ENCODE data around the gene CPNE1.
"Not testable (repeated sequence)": the region's sequence is repeated elsewhere in the genome, so short reads cannot be mapped to it uniquely, and the experiment has no call there.

Gene CPNE1

DNA sequence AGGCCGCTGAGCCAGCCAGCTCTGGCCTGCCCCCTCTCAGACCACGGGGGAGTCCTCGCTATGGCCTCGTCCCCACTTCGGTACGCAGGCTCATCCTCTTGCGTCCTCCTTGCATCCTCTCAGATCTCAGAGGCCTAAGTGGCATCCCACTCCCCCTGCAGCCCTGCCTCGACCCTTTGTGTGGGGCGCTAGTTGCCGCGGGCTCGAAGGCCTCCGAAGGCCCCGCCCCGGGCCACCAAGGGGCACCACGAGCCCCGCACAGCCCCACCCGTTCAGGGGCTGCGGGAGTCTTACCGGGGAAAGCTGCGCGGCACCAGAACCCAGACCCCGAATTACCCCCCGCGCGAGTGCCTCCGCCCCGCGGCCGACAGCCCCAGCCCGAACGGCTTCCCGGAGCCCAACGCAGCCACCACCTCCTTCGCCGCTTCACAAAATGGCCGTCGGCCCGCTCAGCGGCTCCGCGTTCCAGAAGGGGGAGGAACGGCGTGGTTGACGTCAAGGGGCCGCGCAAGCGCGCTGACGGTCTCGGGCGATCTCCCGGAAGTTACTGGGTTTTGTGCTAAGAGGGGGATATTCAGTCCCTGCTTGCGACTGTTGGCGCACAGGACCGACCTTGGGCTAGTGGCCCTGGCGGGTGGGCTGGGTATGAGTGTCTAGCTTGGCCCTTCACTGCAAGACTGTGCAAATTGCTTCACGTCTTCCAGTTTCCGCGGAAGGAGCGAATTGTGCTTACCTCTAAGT, at the start of gene CPNE1, which contains the start of gene RBM12:
Gene CPNE1, minus strand, starts transcription at position 435 of the 741 bp plus-strand sequence. CDS start 31,977 bp downstream, outside the sequence.
Gene RBM12, minus strand, starts transcription at position 435 of the 741 bp plus-strand sequence. CDS start 9,578 bp downstream, outside the sequence.
- DNase-seq: peak; percentile 85 to 98

DNA sequence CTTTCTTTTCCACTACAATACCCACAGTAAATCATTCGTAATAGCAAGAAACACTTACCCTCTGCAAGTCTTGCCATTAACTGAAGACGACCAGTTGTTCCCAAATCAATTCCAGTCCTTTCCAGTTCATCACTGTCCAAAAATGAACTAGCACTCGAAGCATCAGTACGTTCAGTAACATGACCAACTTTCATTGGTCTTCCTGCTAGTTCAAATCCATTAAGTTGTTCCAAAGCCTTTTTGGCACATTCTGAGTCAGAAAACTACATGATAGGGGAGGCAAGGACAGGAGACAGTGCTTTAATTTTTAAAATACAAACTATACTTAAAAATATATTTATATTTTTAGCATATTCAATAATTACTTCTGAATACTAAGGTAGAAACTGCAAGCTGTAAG, 49.4 kb upstream of the CPNE1 start:
- DNase-seq: no peak

DNA sequence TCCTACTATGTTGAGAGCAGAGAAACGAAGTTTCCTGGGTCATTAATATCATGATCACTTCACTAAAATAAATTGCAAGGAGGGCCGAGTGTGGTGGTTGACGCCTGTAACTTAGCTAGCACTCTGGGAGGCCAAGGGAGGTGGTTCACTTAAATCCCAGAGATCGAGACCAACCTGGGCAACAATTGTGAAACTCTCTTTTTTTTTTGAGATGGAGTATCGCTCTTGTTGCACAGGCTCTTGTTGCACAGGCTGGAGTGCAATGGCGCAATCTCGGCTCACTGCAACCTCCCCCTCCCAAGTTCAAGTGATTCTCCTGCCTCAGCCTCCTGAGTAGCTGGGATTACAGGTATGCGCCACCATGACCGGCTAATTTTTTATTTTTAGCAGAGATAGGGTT, 48.4 kb upstream of the CPNE1 start:
- DNase-seq: not testable (repeated sequence)

DNA sequence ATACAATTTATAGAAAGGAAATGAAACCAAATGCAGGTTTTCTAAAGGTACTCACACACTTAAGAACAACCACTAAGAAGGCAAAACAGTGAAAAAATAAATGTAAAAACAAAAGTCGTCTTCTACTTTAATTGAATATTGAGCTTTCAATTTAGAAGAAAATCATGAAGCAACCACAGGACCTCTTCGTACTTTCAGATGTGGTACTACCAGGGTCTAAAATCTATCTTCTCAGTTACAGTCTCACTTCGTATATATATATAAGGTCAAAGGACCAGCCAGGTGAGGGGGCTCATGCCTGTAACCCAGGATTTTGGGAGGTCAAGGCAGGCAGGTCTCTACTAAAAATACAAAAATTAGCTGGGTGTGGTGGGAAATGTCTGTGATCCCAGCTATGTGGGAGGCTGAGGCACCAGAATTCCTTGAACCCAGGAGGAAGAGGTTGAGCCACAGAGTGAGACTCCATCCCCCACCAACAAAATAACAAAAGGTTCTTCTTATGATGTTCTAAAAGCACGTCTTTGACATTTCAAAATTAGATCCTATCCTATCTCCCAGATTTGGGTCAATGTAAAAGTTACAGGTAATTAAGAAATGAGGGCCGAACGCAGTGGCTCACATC, 47.0 kb upstream of the CPNE1 start:
- no peak for DNase-seq

DNA sequence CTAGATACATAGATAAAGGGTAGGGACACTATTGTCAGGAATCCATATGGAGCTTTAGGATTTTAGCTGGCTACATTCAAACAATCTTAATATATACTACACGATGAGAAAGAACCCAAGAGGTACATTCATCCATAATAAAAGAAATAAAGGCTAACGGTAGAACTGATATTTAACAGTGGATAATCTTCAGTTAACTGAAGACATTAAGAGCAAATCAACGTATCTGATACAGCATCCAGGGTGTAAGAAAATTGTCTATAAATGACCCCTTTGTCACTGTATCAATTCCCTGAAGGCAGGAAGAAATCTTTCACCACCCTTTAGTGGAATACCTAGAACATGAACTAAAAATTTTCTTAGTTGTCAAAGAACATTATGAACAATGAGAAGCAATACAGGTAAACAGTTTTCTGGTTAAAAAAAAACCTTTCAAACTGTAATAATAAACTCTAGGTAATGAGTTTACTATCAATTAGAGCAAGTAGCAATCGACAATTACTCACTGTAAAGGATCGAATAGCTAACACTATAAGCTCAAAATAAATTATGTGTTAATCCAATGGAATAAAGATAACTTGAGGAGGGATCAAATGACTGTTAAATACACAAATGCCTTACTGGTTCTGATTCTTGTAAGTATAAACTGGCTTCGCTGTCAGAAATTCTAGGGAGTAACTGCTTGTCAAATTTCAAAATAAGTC, 46.3 kb upstream of the CPNE1 start:
- DNase-seq: no peak

DNA sequence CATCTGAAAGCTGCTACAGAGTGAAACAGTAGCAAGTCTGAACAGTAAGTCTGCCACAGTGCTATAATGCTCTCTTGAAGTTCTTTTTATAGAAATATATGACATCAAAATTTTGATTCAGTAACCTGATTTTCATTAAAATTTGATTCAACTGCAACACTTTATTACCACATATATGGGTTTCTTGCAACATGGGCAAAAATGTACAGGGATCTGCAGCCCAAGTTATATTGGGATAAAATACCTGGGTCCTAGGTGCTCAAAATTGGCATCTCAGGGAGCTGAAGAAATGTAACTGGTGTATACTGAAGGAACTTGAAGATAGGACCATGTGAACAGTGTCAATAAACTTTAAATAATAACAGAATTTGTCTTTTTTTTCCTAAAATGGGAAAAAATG, 45.3 kb upstream of the CPNE1 start:
- no peak for DNase-seq

DNA sequence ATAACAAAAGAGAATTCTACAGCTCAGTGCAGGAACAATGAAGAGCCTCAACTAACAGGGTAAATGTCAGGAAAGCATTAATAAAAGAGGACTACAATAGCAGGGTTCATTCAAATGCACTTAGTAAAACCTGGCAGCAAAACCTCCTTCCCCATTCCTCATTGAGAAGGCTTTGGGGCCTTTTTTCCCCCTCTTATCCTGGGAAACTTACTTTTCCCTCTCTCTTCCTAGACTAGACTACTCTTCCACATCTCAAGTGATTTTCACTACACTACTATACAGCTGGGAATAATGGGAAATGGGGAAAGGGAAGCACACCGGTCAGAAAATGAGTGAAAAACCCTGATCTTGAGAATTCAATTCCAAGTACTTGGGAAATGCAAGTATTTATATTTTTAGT, 44.6 kb upstream of the CPNE1 start:
- DNase-seq: no peak

DNA sequence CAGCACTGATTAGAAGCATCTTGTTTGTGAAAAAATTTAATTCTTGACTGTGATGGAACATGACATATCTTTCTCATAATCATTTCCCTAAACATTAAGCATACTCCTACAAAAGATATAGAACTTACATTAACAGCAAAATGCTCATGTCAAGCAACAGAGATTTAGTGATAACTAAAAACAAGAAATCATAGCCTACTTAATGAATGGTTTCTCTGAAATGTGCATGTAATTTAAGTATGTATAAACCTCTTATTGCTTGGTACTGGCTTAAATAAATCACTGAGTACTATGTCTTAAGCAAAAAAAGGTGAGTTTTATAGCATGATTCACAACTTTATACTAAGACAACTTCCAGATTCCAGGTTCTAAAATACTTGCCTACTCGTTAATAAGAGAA, 43.8 kb upstream of the CPNE1 start:
- no peak for DNase-seq

DNA sequence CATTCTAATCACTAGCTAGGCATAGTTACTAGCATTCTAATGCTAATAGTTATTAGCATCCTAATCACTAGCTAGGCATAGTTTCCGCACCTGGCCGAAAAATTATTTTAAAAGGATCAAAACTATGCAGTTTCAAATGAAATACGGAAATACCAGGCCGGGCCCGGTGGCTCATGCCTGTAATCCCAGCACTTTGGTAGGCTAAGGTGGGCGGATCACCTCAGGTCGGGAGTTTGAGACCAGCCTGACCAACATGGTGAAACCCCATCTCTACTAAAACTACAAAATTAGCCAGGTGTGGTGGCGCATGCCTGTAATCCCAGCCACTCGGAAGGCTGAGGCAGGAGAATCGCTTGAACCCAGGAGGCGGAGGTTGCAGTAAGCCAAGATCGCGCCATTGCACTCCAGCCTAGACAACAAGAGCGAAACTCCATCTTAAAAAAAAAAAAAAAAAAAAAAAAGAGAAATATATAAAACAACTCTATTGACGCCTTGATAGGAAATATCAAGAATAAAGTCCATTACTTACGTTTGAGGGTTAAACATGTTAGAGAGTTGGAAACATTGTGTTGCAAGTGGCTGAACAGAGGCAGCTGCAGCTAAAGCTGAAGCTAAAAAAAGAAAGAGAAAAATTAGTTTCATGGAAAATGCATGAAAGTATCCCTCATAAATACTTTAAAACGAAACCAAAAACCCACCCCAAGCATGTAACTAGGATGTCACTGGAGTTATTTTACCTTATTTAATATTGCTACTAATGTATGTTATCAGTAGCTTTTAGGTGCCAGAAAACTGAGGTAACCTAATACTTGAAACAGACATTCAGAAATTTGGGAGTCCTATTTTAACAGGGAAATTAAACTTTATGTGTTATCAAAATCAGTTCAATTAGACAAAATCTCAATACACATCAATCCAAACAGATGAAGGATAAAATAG, 42.2 kb upstream of the CPNE1 start:
- DNase-seq: not testable (repeated sequence)

DNA sequence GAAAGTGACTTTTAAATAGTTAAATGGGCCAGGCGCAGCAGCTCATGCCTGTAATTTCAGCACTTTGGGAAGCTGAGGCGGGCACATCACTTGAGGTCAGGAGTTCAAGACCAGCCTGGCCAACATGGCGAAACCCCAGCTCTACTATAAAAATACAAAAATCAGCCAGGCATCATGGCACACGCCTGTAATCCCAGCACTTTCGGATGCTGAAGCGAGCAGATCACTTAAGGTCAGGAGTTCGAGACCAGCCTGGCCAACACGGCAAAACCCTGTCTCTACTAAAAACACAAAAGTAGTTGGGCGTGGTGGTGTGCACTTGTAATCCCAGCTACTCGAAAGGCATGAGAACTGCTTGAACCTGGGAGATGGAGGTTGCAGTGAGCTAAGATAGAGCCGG, 41.2 kb upstream of the CPNE1 start:
- not testable (repeated sequence) for DNase-seq

DNA sequence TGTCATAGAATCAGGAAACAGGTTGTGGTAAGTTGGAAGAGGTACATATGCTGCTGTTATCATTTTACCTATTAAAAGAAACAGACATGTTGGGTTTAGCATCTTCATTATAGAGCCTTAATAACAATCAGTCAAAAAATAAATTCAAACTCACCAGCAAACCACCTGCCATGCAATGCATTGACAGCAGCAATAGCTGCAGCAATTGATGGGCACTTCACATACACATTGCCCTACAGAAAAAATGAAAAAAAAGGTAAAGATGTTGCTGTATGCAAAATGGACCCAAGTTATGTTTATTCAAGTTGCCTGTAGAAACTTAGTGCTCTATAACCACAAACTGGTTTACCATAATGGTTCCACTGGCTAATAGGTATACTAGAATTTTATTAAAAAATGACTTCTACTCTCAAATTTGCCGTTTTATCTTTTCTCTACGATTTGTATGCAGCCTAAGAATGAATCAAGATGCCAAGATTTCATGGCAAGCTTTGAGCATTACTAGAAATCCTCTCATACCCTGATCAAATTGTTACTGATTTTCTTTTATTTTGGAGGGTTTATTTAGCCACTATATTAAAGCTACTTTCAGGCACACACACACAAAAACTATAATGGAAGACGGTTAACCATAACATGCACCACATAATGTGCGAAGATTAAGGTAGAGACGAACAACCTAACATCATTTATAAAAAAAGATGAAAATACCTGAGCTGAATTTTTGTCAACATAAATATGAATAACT, 40.0 kb upstream of the CPNE1 start:
- no peak for DNase-seq

DNA sequence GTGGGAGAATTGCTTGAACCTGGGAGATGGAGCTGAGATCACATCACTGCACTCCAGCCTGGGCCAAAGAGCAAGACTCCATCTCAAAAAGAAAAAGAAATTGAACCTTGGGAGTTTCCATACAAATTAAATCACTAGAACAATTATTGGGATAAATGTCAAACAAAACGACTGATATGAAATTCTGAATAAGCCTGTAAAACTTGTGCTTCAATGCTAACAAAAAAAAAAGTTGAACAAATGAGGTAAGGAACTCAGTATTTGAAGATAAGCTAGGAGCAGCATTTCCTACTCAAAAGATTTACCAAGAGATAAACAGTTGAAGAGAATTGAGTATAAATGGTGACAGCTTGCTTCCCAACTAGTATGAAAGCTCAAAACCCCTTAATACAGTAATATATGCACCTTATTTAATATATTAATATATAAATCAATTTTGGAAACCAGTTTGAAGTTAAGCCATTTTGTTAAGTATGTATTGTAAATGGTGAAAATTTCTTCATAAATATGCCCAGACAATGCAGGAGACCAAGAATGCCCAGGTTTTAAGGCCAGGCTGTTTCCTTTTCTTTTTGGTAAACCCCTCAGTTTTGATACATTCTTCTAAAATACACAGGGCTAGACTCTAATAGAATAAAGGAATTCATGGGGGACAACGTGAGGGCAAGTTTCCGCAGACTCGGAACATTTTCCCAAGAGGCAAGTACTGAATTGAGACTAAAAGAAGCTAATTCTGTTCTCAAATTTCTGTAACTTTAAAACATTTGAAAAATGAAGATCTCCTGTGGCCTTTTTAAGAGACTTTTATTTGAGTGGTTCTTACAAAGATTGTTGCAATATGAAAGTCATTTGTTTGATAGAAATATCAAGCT, 38.4 kb upstream of the CPNE1 start:
- no peak for DNase-seq

DNA sequence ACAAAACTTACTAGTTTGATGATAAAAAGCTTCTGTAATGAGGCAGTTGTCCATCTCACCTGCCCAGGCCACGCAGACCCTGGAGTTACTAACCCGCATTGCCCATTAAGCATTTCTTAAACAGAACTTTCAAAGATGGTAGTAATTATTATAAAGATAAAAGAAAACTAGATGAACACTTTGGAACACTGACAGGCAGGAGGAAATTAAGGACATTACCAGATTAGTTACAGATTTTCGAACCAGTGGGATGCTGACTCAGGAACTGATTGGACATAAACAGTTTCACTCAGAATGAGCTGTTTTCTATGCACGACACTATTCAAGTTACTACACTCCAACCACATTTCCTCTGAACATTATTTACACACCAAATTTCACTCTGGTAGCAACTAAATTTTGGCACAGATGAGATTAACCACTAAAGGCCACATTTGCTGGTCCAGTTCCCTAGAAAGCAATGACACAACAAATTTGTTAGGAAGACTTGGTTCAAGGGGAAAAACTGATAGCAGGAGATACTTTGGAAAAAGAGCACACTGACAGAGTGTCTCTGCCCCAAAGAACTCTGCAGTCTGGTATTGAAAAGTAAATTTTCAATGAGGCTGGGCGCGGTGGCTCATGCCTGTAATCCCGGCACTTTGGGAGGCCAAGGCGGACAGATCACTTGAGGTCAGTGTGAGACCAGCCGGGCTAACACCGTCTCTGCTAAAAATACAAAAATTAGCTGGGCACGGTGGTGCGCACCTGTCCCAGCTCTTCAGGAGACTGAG, 37.5 kb upstream of the CPNE1 start:
- no peak for DNase-seq

DNA sequence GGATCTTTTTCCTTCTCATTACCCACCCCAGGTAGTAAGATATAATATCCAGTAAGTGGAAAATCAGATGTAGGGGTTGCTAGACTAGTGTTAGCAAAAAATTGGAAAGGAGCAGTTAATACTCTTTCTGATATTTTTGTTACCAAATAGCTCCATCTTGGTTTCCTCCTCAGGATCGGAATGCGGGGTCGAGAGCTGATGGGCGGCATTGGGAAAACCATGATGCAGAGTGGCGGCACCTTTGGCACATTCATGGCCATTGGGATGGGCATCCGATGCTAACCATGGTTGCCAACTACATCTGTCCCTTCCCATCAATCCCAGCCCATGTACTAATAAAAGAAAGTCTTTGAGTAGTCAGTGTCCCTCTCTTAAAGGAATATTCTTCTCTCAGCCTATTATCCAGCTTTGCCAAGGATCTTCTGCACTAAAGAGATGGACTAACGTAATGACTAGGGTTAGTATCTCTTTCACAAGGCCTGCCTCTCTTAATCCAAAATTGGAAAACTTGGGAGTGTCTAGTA, 36.0 kb upstream of the CPNE1 start:
- no peak for DNase-seq

DNA sequence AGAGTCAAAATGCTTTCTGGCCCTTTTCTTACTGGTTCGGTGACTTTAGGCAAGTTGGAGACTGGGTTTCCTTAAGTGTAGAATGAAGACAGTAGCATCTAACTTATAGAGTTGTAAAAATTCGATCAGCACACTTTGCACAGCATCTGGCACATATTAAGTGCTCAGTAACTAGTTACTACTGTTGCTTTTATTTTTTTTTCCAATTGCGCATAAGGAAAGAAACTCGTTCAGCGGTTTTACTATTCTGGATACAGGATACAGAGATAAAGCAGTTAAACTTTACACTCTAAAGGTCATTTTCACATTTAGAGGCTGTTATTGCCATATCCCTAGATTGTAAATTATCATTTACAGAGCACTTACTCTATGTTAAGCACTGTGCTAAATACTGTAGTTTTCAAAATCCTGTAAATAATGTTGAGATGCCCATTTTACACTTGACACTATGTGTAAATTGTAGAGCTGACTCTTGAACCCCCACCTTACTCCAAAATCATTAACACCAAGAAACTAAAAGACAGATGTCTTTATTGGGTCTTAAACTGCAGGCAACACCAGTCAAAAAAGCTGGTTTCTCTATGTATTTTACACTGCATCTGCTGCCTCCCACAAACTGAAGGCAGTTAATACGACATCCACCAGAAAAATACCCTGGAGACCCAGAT, 35.4 kb upstream of the CPNE1 start:
- peak in 1 of 2 experiments; percentile 33 for DNase-seq

DNA sequence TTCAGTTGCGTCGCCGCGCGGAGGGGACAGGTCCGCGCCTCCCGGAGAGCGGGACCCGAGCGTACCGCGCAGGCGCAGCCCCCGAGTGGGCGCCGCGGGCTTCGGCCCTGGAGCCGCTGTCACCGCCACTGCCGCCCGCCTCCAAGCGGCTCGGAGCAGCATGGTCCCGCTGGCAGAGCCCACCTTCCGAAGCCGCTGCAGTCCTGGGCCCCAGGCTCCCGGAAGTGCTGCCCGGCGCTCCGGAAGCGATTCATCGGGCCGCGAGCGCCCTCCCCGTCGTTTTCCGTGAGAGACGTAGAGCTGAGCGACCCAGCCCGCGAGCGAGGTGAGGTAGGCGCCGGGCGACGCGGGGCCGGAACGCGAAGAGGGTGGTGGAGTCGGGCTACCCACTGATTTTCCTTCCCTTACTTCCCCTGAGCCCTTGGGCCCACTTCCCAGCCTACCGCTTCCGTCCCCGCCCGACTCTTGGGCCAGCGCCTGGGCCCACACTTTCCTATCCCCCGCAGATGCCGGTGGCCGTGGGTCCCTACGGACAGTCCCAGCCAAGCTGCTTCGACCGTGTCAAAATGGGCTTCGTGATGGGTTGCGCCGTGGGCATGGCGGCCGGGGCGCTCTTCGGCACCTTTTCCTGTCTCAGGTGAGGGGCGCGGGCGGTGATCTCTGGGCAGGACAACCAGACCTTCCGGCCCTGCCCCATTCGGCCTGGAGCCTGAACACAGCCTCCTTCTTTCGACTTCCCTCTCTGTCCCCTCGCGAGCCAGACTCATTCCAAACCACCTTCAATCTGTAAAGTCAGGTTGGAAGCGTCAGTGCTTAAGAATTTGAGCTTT, 34.6 kb upstream of the CPNE1 start, which contains the start of the genes NFS1 and ROMO1:
Gene NFS1, minus strand, starts transcription at position 226 of the 830 bp plus-strand sequence. Its CDS starts 64 bp downstream, at position 162.
Gene ROMO1, plus strand, starts transcription at position 279 of the 830 bp plus-strand sequence. Its CDS starts 228 bp downstream, at position 507.
- DNase-seq: peak; percentile 84 to 97

DNA sequence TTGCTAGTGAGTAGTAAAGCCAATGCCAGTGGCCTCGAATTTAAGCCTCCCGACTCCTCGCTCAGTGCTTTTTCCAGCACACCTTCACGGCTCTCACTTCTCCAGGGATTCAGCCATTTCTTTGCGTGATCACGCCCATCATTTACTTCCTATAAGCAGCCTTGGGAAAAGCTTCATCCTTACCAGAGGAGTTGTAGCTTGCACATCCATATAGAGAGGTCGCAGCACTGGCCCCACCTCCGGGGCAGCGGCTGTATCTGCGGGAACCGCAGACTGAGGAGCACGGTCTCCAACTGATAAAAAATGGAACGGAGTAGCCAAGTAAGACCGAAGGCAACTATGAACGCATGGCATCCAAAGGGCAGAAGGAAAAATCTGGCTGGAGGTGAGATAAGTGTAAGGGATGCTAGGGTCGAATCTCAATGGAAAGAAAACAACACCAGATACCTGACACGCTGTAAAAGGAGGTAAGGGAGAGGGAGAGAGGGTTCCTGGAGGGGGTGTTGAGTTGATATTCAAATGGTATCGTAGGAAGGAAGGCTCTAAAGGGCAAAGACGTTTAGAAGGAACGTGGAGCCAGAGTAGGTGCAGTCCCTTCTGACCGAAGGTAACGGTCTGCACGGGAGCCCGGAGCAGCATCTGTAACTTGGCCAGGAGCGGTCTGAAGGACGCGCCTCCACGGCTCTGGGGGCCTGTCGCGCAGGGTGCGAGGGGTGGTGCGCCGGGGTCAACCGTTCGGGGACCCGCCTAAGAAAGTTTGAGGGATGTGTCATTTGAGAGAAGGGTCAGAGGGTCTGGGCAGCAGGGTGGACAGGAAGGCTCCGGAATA, 33.8 kb upstream of the CPNE1 start:
- peak in 1 of 2 experiments; percentile 56 for DNase-seq
